ENCODE measurements around the gene DLGAP4.

DNA sequence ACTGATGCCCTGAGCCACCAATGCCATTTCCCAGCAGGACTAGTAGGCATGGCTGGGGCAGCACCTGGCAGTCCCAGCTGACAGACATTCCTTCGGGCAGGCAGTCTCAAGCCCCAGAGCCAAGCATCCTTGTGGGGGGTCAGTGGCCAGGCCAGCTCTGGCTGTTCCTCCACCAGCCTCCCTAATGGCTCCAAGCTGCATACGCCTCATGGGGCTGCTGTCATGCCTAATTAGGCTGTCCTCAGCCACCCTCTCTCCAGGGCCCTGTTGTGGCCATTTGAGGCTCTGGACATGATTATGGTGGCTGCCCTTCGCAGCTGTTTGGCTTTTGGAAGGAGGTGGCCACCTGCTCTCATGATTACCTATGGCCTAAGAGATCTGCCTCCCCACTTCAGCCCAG lies 79.4 kb downstream of the DLGAP4 start:
- TF ChIP-seq, protein P1, sequence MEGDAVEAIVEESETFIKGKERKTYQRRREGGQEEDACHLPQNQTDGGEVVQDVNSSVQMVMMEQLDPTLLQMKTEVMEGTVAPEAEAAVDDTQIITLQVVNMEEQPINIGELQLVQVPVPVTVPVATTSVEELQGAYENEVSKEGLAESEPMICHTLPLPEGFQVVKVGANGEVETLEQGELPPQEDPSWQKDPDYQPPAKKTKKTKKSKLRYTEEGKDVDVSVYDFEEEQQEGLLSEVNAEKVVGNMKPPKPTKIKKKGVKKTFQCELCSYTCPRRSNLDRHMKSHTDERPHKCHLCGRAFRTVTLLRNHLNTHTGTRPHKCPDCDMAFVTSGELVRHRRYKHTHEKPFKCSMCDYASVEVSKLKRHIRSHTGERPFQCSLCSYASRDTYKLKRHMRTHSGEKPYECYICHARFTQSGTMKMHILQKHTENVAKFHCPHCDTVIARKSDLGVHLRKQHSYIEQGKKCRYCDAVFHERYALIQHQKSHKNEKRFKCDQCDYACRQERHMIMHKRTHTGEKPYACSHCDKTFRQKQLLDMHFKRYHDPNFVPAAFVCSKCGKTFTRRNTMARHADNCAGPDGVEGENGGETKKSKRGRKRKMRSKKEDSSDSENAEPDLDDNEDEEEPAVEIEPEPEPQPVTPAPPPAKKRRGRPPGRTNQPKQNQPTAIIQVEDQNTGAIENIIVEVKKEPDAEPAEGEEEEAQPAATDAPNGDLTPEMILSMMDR (optimal IDR thresholded peaks at IDR 0.05 in 1 of 3, IDR thresholded peaks at IDR 0.05 in 1 of 3, conservative IDR thresholded peaks at IDR 0.05 in 1 of 3; ENCODE audit: extremely low read depth in 1 of 3, insufficient read depth in 2 of 3, low read length in 3 of 3), result no peak
- no peak for TF ChIP-seq EZH2 (IDR thresholded peaks at IDR 0.05; ENCODE audit: low read length)
